Natural killer cell treated with Interleukin-12 subunit alpha and Interleukin-12 subunit beta and Interleukin-15 and Interleukin-18, amount 100 ng/mL, for 72 hours (primary cell): ENCODE results near the gene REEP6. TPM values are rescaled to one million over a fixed set of nuclear protein-coding genes. Genes with fewer than 3 reads are reported as not detected.

Experiments
- ATAC-seq, 2 donors: fragments of 150-1000 bp; cut with Tn5 transposase in 1 of 2; sonication (Bioruptor Pico), chemical (Tn5 transposase) in 1 of 2; 2 replicates each; pipeline ENCODE4 v1.10.0; 2021
- DNase-seq: peaks from one replicate; pipeline ENCODE4 v3.0.0; 2022; ENCODE audit warnings: low spot score
- H3K27ac Mint-ChIP-seq, 2 donors: 1 replicate in 1 of 2; 2 replicates in 1 of 2; pipeline ENCODE4 v1.8.0; 2022; ENCODE audit warnings: mixed read lengths in 2 of 2, mild to moderate bottlenecking in 1 of 2, moderate library complexity in 1 of 2
- H3K27me3 Mint-ChIP-seq, 2 donors: 1 replicate in 1 of 2; 2 replicates in 1 of 2; pipeline ENCODE4 v1.8.0; 2022; ENCODE audit warnings: mixed read lengths in 2 of 2
- H3K36me3 Mint-ChIP-seq: one replicate; pipeline ENCODE4 v1.8.0; 2022; ENCODE audit warnings: mixed read lengths
- H3K4me1 Mint-ChIP-seq, 2 donors: 1 replicate in 1 of 2; 2 replicates in 1 of 2; pipeline ENCODE4 v1.8.0; 2022; ENCODE audit warnings: low read depth in 2 of 2, mixed read lengths in 2 of 2, mild to moderate bottlenecking in 1 of 2
- H3K4me3 Mint-ChIP-seq: one replicate; pipeline ENCODE4 v1.8.0; 2022; ENCODE audit warnings: mixed read lengths
- H3K9me3 Mint-ChIP-seq: 2 replicates; pipeline ENCODE4 v1.8.0; 2022; ENCODE audit warnings: mixed read lengths
- total RNA-seq, 2 donors: library from RNA; stranded (reverse); gene quantifications; one replicate each; pipeline ENCODE4 v1.2.3, GENCODE V29; 2022

Gene REEP6
- total RNA-seq, 2 donors from 2014 or later = 1.7 to 3.2 TPM

GRCh38 chr19:1520203-1520780 lies 29.3 kb downstream of the REEP6 start:
- DNase-seq (no peak), ATAC-seq (no peak)
- Mint-ChIP-seq H3K36me3 (peaks cover 7% of the 10 kb centered on the region), H3K4me3 (no peak overlapping the region), H3K9me3 (no peaks in the 10 kb centered on the region), H3K4me1 (peaks cover 6 to 8% of the 10 kb centered on the region in 2 donors), H3K27me3 (peaks cover 12 to 19% of the 10 kb centered on the region in 2 donors), H3K27ac (no peak overlapping the region)

- DNase-seq = no peak
These were observed 30.7 kb downstream of the REEP6 start for GRCh38 chr19:1521636-1522035.

GRCh38 chr19:1522061-1522460 lies 31.1 kb downstream of the REEP6 start:
- Mint-ChIP-seq H3K27me3 (peaks cover 17 to 18% of the 10 kb centered on the region in 2 donors), H3K9me3 (no peaks in the 10 kb centered on the region), H3K4me1 (peaks cover 6 to 8% of the 10 kb centered on the region in 2 donors), H3K36me3 (peaks cover 7% of the 10 kb centered on the region), H3K27ac (no peak overlapping the region), H3K4me3 (no peak overlapping the region)
- DNase-seq = no peak
- ATAC-seq = no peak

More at GRCh38 chr19:1521636-1522035, 30.7 kb downstream of the REEP6 start:
- H3K9me3 Mint-ChIP-seq = no peaks in the 10 kb centered on the region
- peaks cover 7% of the 10 kb centered on the region for H3K36me3 Mint-ChIP-seq
- H3K27me3 Mint-ChIP-seq = peaks cover 17 to 19% of the 10 kb centered on the region in 2 donors
- no peak for ATAC-seq
- H3K4me1 Mint-ChIP-seq = peaks cover 6 to 8% of the 10 kb centered on the region in 2 donors
- no peak overlapping the region for H3K4me3 Mint-ChIP-seq
- no peak overlapping the region for H3K27ac Mint-ChIP-seq

- DNase-seq = no peak
- Mint-ChIP-seq H3K9me3 (no peaks in the 10 kb centered on the region), H3K27me3 (peaks cover 17 to 18% of the 10 kb centered on the region in 2 donors), H3K4me3 (no peak overlapping the region), H3K36me3 (peaks cover 7% of the 10 kb centered on the region), H3K27ac (no peak overlapping the region), H3K4me1 (peaks cover 6 to 8% of the 10 kb centered on the region in 2 donors)
- no peak for ATAC-seq
These were observed 31.9 kb downstream of the REEP6 start for GRCh38 chr19:1522838-1523237.

- Mint-ChIP-seq H3K27me3 (peaks cover 17 to 18% of the 10 kb centered on the region in 2 donors), H3K9me3 (no peaks in the 10 kb centered on the region), H3K4me3 (peak within 1 kb of the TSS; percentile 7), H3K36me3 (peaks cover 7% of the 10 kb centered on the region), H3K4me1 (peaks cover 6 to 8% of the 10 kb centered on the region in 2 donors), H3K27ac (no peak within 1 kb of the TSS)
- ATAC-seq (no peak), DNase-seq (no peak)
These were observed 32.7 kb downstream of the REEP6 start, which contains the start of gene PLK5 for GRCh38 chr19:1523412-1524286. TSS of gene PLK5 (plus strand) at chr19:1524077. CDS start at chr19:1526997, 2,920 bp downstream.

- Mint-ChIP-seq H3K4me1 (peaks cover 6 to 8% of the 10 kb centered on the region in 2 donors), H3K27ac (no peak overlapping the region), H3K36me3 (peaks cover 7% of the 10 kb centered on the region), H3K27me3 (peaks cover 17 to 18% of the 10 kb centered on the region in 2 donors), H3K4me3 (peak overlapping the region; percentile 7), H3K9me3 (no peaks in the 10 kb centered on the region)
- ATAC-seq (no peak), DNase-seq (no peak)
These were observed 33.4 kb downstream of the REEP6 start for GRCh38 chr19:1524287-1524971.

- no peaks in the 10 kb centered on the region for H3K9me3 Mint-ChIP-seq
These were observed 34.0 kb downstream of the REEP6 start for GRCh38 chr19:1524972-1525325.

GRCh38 chr19:1525343-1525742 lies 34.4 kb downstream of the REEP6 start:
- ATAC-seq (no peak), DNase-seq (no peak)
- no peak overlapping the region for H3K4me3 Mint-ChIP-seq
- H3K27ac Mint-ChIP-seq = no peak overlapping the region
- peaks cover 6 to 8% of the 10 kb centered on the region in 2 donors for H3K4me1 Mint-ChIP-seq
- H3K36me3 Mint-ChIP-seq = peaks cover 7% of the 10 kb centered on the region
- H3K27me3 Mint-ChIP-seq = peaks cover 17 to 18% of the 10 kb centered on the region in 2 donors
- no peaks in the 10 kb centered on the region for H3K9me3 Mint-ChIP-seq

More at GRCh38 chr19:1524972-1525325, 34.0 kb downstream of the REEP6 start:
- H3K4me3 Mint-ChIP-seq = peak overlapping the region; percentile 7
- peaks cover 17 to 18% of the 10 kb centered on the region in 2 donors for H3K27me3 Mint-ChIP-seq
- no peak for DNase-seq
- H3K27ac Mint-ChIP-seq = no peak overlapping the region
- peaks cover 6 to 8% of the 10 kb centered on the region in 2 donors for H3K4me1 Mint-ChIP-seq
- ATAC-seq = no peak
- peaks cover 7% of the 10 kb centered on the region for H3K36me3 Mint-ChIP-seq

- Mint-ChIP-seq H3K9me3 (no peaks in the 10 kb centered on the region), H3K27ac (no peak overlapping the region), H3K4me1 (peaks cover 6 to 8% of the 10 kb centered on the region in 2 donors), H3K36me3 (peaks cover 7% of the 10 kb centered on the region), H3K27me3 (peaks cover 17 to 18% of the 10 kb centered on the region in 2 donors), H3K4me3 (no peak overlapping the region)
- ATAC-seq (no peak), DNase-seq (no peak)
These were observed 35.2 kb downstream of the REEP6 start for GRCh38 chr19:1526066-1526778.

GRCh38 chr19:1526979-1527649 lies 36.1 kb downstream of the REEP6 start:
- ATAC-seq (no peak), DNase-seq (no peak)
- Mint-ChIP-seq H3K9me3 (no peaks in the 10 kb centered on the region), H3K27ac (no peak overlapping the region), H3K4me3 (no peak overlapping the region), H3K4me1 (peaks cover 6 to 8% of the 10 kb centered on the region in 2 donors), H3K27me3 (peaks cover 17 to 18% of the 10 kb centered on the region in 2 donors), H3K36me3 (peaks cover 7% of the 10 kb centered on the region)

GRCh38 chr19:1527650-1528309 lies 36.8 kb downstream of the REEP6 start:
- Mint-ChIP-seq H3K4me3 (no peak overlapping the region), H3K27me3 (peaks cover 17 to 18% of the 10 kb centered on the region in 2 donors), H3K9me3 (no peaks in the 10 kb centered on the region), H3K36me3 (peaks cover 7% of the 10 kb centered on the region), H3K27ac (no peak overlapping the region), H3K4me1 (peaks cover 6 to 8% of the 10 kb centered on the region in 2 donors)
- ATAC-seq (no peak), DNase-seq (no peak)

GRCh38 chr19:1528596-1529429 lies 37.8 kb downstream of the REEP6 start:
- no peak overlapping the region for H3K27ac Mint-ChIP-seq
- H3K4me1 Mint-ChIP-seq = peaks cover 6 to 8% of the 10 kb centered on the region in 2 donors
- no peak for ATAC-seq
- H3K36me3 Mint-ChIP-seq = peaks cover 7% of the 10 kb centered on the region
- no peak for DNase-seq
- H3K27me3 Mint-ChIP-seq = peaks cover 17 to 18% of the 10 kb centered on the region in 2 donors
- H3K4me3 Mint-ChIP-seq = no peak overlapping the region
- no peaks in the 10 kb centered on the region for H3K9me3 Mint-ChIP-seq
